Measurements from ENCODE around the gene ZNF221. TPM values are rescaled to one million over a fixed set of nuclear protein-coding genes. Genes with fewer than 3 reads are reported as not detected.

Gene ZNF221
- total and polyA plus RNA-seq, 9 of the 15 experiments (the other 6 are each of a cell fraction or from before 2014, with no cell fraction given) = 0.32 to 1.4 (median 0.45) TPM

GRCh38 chr19:43936188-43936587 lies 14.8 kb upstream of the ZNF221 start:
- peak overlapping the region; percentile 12; the same call in 1 of the 2 replicates for H3K4me2 ChIP-seq (ENCODE audit: insufficient read depth, low read length)
- no peak overlapping the region for H3K27ac ChIP-seq (ENCODE audit: extremely low read depth, low read depth, low read length)
- H3K9ac ChIP-seq (ENCODE audit: insufficient read depth in 1 of 2, low read depth in 2 of 2, low read length in 2 of 2) = no peak overlapping the region
- CTCF ChIA-PET (ENCODE audit: low intra/inter-chr PET ratio) = no interaction called here
- no peaks in the 10 kb centered on the region for H3K27me3 ChIP-seq (ENCODE audit: control insufficient read depth in 2 of 2, insufficient read depth in 2 of 2, low read length in 2 of 2)
- FAIRE-seq (no peak), DNase-seq (ENCODE audit: extremely low read depth in 1 of 4, low spot score in 3 of 4) (peak; percentile 22 to 24 (median 22)), ATAC-seq (no peak)
- in situ Hi-C loops (cut with MboI) (no loop called here), intact Hi-C loops (cut with micrococcal nuclease) (no loop called here)
- peaks cover 8% of the 10 kb centered on the region; the same call in 1 of the 3 replicates for H3K79me2 ChIP-seq (ENCODE audit: control insufficient read depth, insufficient read depth, low read length)
- POLR2A ChIA-PET = interaction anchor here (2.9 kb wide), 1 partner anchor 15 kb away, joined by 16 read pairs; the partner anchor contains the start of gene ZNF221
- WGBS (ENCODE audit: insufficient coverage, low coverage, missing lambda C conversion rate) = 18% methylated on average over 5 of the region's 5 CpGs
- peaks cover 4% of the 10 kb centered on the region; the same call in 1 of the 2 replicates for H3K9me3 ChIP-seq (replicated peaks; ENCODE audit: control insufficient read depth, insufficient read depth, low read depth, low read length)
- H2AFZ ChIP-seq (ENCODE audit: low read depth, low read length) = peak overlapping the region; percentile 100; the same call in 1 of the 2 replicates
- H3K4me3 ChIP-seq = no peak overlapping the region
- no peaks in the 10 kb centered on the region for H3K9me1 ChIP-seq (ENCODE audit: control insufficient read depth, insufficient read depth, low read length)
- peaks cover 15% of the 10 kb centered on the region; the same call in 1 of the 3 replicates for H3K36me3 ChIP-seq (ENCODE audit: control insufficient read depth, insufficient read depth, low read length)
- H4K20me1 ChIP-seq (replicated peaks; ENCODE audit: control insufficient read depth, insufficient read depth, low read length) = no peaks in the 10 kb centered on the region
- BruUV-seq (replicated peaks) = no TSS peak
- TF ChIP-seq CTBP1 (IDR thresholded peaks at IDR 0.05; ENCODE audit: borderline replicate concordance) (peak; percentile 24; the same call in 1 of the 2 replicates), REST (IDR thresholded peaks at IDR 0.05; ENCODE audit: borderline replicate concordance) (peak; percentile 87), REST (CRISPR knock-in tag; IDR thresholded peaks at IDR 0.05; ENCODE audit: low read depth) (no peak), RFX5 (IDR thresholded peaks at IDR 0.05; ENCODE audit: low read depth, low read length) (no peak), RFX1 (IDR thresholded peaks at IDR 0.05) (peak; percentile 56)
- peaks cover 0 to 3% of the 10 kb centered on the region in 2 experiments; a peak in 2 of 5 replicates for H3K4me1 ChIP-seq (replicated peaks in 1 of 2; ENCODE audit: control insufficient read depth in 2 of 2, insufficient read depth in 2 of 2, low read length in 2 of 2)
